GM19240 (cell line): ENCODE measurements around the gene GLRA2.

Experiments used
- DNase-seq: peaks from one replicate; pipeline ENCODE4 v3.0.0; 2011; ENCODE audit warnings: low spot score; ENCODE audit not compliant: insufficient read length

The GLRA2 gene

GRCh38 chrX:14529290-14529989 lies at the start of gene GLRA2:
GLRA2 (plus strand) TSS chrX:14529536; CDS start chrX:14530058, 522 bp downstream.
- DNase-seq = no peak

DNA sequence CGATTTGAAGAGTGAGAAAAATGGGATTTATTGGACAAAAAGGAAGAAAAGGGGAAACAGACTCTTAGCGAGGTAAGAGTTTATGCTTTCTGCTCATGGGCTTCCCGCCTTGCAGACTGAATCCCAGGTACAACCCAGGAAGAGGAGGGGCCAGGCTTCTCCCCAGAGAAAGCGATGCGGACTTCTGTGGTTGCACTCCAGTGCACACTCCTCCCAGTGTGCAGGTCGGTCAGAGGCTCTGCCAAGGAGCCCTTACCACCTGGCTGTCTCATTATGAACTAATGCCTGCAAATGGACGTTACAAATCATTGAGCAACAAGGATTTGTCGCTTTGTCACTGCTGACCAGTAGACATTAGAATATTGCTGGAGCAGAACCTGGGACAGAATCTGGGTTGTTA lies 39.9 kb upstream of the GLRA2 start:
- DNase-seq = no peak

DNA sequence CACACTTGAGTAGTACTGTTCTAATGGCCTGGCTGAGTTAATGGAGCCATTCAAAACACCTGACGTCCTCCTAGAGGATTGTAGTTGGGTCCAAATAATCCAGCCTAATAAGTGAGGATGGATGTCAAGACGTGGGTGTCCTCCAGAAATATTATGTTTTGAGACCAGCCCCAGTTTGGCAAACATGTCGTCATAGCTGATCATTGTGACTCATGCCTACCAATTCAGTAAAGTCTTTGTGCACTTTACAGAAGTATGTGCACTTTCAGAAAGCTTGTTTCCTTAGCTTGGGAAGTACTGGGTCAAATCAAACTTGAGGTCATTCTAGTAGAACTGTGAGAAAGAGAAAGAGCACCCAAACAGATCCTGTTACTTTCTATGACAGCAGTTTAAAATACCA lies 37.6 kb upstream of the GLRA2 start:
- no peak for DNase-seq

- no peak for DNase-seq
Measured at GRCh38 chrX:14496674-14497073, 32.7 kb upstream of the GLRA2 start.

DNA sequence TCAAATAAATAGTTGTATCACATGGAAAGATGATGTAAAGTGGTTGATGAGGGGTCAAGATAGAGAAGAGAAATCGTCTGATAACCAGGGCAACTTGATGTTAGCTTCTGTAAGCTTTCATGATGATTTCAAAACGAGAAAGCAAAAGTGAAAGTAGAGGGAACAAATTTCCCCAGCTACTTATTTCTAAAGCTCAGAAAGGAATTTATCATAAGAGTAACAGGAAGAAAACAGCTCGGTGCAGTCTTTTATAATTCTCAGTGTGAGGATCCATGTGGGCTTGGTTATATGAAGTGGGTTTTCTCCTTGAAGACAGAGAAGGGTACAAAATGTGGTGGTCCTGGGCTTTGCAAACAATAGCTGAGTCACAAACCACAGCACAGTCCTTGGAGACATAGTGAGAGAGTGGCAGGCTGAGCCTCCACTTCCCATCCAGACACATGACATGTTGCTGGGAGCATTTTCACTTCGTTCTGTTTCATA lies 32.1 kb upstream of the GLRA2 start:
- DNase-seq = peak; percentile 1

- DNase-seq = no peak
Measured at GRCh38 chrX:14501327-14501726, 28.0 kb upstream of the GLRA2 start.

- no peak for DNase-seq
Measured at GRCh38 chrX:14504960-14505538, 24.3 kb upstream of the GLRA2 start.

DNA sequence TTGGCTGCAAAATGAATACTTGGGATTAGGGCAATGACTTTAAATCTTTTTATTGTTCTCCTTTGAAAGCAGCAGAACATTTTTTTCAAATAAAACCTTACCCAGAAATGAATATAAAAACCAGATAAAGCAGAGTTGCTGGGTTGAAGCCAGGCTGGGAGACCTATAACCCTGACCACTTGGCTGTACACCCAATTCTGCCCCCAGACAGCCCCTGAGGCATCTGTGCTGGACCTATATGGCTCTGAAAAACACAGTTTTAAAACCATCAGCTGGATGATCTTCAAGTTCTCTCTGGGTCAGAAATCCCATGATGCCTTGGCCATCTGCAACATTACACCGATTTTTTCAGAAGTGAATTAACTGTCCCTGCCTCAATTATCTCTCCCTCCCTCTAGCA lies 23.7 kb upstream of the GLRA2 start:
- DNase-seq = no peak

DNA sequence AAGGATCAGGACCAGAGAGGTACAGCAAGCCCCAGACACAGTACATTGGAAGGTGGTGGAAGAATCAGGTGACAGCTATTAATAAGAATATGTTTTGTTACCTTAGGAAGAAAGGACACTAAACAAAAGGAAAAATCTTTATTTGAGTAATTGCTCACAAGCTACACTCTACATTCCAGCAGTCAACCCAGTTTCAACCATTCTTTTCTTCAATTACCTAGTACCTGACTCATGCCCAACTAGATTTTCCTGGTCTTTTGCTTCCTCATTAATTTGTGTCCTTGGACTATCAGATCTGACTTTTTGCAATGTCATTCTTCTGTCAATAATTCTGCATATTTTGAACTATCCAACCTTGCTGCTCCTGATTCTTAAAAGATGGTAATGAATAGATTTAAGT lies 22.5 kb upstream of the GLRA2 start:
- no peak for DNase-seq

DNA sequence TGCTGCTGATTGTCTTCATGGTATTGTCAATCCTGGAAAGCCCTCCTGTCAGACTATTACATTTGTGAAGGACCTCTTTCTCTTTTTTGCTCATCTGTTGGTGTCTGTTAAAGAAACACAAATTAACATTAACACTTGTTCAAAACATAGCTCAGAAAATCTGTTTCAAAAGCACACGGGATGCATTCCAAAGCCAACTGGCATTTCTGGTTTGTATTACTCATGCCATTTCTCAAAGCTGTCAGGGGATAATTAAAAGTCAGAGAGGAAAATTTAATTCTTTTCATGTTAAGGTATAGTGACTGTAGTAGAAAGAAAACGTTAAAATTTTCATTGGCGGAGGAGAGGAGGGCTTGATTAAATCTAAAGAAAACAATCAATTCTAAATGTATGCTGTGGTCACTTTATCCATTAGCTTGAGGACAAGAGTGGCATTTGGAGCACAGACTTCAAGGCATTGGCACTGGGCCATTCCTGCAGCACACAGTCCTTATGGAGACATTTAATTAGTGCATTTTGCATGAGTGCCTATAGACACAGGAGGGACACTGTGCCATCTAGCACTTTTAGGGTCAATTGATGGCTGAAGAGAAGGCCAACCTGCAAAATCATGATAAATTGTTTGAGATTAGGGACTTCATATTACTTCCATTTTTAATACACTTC lies 21.2 kb upstream of the GLRA2 start:
- no peak for DNase-seq

GRCh38 chrX:14509325-14510057 lies 19.8 kb upstream of the GLRA2 start:
- DNase-seq = no peak

DNA sequence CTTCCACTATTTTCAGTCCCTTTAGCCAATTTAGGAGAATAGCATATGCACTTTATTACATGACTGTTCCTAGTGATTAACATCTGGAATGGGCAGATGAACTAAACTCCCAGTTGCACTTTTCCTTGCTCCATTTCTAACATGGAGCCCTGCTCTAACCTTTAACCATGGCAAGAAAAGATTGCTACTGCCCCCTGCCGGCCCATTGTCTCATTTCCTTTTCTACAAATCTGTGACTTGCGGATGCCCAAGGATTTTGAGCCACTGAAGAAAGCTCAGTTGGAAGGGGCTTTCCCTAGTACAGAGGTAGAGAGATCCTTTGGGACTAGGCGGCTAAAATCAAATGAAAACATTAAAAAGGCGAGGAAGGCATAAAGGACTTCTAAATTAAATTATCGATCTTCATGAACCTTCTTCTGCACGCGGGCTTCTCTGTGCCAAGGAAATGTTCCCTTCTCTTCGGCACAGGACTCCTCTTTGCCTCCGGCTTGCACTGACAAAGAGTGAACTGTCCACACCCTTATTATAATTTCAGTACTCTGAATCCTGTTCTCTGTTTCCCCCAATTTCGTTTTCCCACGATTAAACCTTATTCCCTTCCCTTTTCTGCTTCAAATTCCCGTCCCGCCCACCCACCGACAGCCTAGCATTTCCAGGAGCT lies 577 bp upstream of the GLRA2 start:
- peak; percentile 8 for DNase-seq

DNA sequence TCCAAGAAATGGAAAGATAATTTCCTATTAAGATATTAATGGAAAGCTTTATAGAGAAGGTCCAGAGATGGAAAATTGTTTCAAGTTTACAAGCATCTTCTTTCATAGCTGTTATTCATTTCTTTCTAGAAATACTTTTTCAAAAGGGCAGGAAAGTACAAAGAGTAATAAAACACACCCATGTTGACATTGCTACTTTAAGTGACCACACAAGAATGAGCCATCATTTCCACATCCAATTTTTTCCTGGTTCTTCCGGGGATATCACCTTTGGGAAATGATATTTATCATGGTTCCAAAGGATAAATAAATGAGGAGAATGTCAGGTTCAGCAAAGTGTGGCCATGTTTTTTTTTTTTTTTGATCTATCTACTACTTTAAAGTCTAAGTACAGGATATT lies 4.5 kb downstream of the GLRA2 start:
- no peak for DNase-seq

- no peak for DNase-seq
Measured at GRCh38 chrX:14546190-14546589, 16.9 kb downstream of the GLRA2 start.

DNA sequence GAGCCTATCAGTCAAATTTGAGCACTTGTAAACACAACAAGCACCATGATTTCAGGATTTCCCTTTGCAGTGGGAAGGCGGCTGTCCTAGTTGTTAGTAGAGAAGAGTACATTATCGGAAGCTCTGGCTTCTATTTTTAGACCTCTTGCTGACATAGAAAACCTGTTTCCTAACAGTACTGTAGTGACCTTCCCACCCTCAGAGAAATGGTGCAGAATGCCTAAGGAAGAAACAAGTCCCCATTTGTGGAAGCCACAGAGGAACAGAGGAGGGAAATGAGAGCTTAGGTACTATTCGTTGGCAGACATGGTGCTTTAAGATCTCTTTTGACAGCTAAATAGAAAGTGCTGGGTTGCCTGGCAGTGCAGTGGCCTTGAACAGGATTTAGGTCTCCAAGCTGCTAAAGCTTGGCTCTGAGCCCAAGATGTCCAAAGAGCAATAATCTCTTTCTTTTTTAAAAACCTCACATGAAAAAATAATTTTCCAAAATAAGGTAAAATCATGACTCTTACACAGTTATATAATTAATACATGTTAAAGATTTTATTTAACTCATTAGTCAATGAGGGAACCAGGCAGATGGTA lies 24.9 kb downstream of the GLRA2 start:
- DNase-seq = no peak

- no peak for DNase-seq
Measured at GRCh38 chrX:14564058-14564457, 34.7 kb downstream of the GLRA2 start.

GRCh38 chrX:14573161-14573560 lies 43.8 kb downstream of the GLRA2 start:
- DNase-seq = no peak

DNA sequence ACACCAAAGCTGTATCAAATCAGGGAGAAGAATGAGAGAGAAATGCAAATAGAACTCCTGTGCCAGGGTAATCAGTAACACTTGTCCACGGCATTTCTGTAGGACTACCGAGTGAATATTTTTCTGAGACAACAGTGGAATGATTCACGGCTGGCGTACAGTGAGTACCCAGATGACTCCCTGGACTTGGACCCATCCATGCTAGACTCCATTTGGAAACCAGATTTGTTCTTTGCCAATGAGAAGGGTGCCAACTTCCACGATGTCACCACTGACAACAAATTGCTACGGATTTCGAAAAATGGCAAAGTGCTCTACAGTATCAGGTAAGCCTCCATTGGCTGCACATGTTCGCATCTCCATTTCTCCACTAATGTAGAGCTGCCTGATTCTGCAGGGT lies 51.7 kb downstream of the GLRA2 start:
- DNase-seq = no peak

- no peak for DNase-seq
Measured at GRCh38 chrX:14584548-14584947, 55.2 kb downstream of the GLRA2 start.

GRCh38 chrX:14590216-14590615 lies 60.9 kb downstream of the GLRA2 start:
- DNase-seq = no peak
